Heart right ventricle (tissue), 16 donors: Measurements from ENCODE around the gene NOL7. TPM values are rescaled to one million over a fixed set of nuclear protein-coding genes. Genes with fewer than 3 reads are reported as not detected.

Experiments used
- ATAC-seq, 8 donors: fragments of 200-7000 bp; cut with Tn5 transposase; one replicate each; pipeline ENCODE4 v1.9.1; 2020; ENCODE audit warnings: mild to moderate bottlenecking in 8 of 8, moderate library complexity in 8 of 8, moderate number of reproducible peaks in 1 of 8
- DNase-seq, 2 donors: peaks; one replicate each; pipeline ENCODE4 v3.0.0-alpha.2; 2020
- H3K27ac ChIP-seq, 10 donors: fragments of 200-600 bp; sonication (generic) in 2 of 10; one replicate each; pipeline versions ENCODE4 v1.5.0 to v1.8.0; 2020 to 2022; ENCODE audit warnings: mild to moderate bottlenecking in 3 of 10
- H3K27me3 ChIP-seq, 7 donors: fragments of 200-600 bp; one replicate each; pipeline ENCODE4 v1.8.0; 2021 to 2022; ENCODE audit warnings: mild to moderate bottlenecking in 2 of 7
- H3K36me3 ChIP-seq, 9 donors: fragments of 200-600 bp; sonication (generic) in 1 of 9; one replicate each; pipeline versions ENCODE4 v1.5.0 to v1.8.0; 2020 to 2022; ENCODE audit warnings: mild to moderate bottlenecking in 2 of 9
- H3K4me1 ChIP-seq, 9 donors: fragments of 200-600 bp; sonication (generic) in 1 of 9; one replicate each; pipeline versions ENCODE4 v1.5.0 to v1.8.0; 2020 to 2022; ENCODE audit warnings: mild to moderate bottlenecking in 4 of 9
- H3K4me3 ChIP-seq, 10 donors: fragments of 200-600 bp; sonication (generic) in 2 of 10; one replicate each; pipeline versions ENCODE4 v1.5.0 to v1.8.0; 2020 to 2022; ENCODE audit warnings: mild to moderate bottlenecking in 7 of 10, moderate library complexity in 2 of 10
- H3K9me3 ChIP-seq, 11 donors: fragments of 200-600 bp in 10 of 11; sonication (generic) in 2 of 11; one replicate each; pipeline versions ENCODE4 v1.5.0 to v1.8.0; 2013 to 2022; ENCODE audit warnings: mild to moderate bottlenecking in 2 of 11, control low read depth in 1 of 11, moderate library complexity in 1 of 11
- CTCF ChIP-seq, 9 donors: fragments of 200-600 bp; sonication (generic) in 2 of 9; IDR thresholded peaks; one replicate each; pipeline versions ENCODE4 v1.5.0 to v1.8.0; 2021 to 2022; ENCODE audit warnings: antibody characterized with exemption in 9 of 9, mild to moderate bottlenecking in 5 of 9, moderate library complexity in 1 of 9
- WGBS, 2 donors: extraction: QIAGEN DNeasy Blood & Tissue Kit; methylation state at CpG; one replicate each; pipeline ENCODE4 v1.1.7; 2013; ENCODE audit warnings: inconsistent platforms in 1 of 2; 5-methylcytosine and 5-hydroxymethylcytosine counted together
- intact Hi-C, 10 donors: fragments of 100-400 bp; cut with DNase I; formaldehyde crosslinking; loops; one replicate each; pipeline versions ENCODE4 v1.11.1 to v1.14.2; 2022
- polyA plus RNA-seq, 2 donors: library from polyadenylated mRNA; stranded (reverse); fragments of 200-250 nt; gene quantifications; one replicate each; pipeline ENCODE4 v1.2.3, GENCODE V29; 2013
- total RNA-seq, 10 donors: library from RNA; stranded (reverse); fragmentation: NEBNext Ultra II Directional in 3 of 10; extraction: Animal tissue kit (Norgen Biotek cat#: 25700) in 3 of 10; gene quantifications; one replicate each; pipeline versions ENCODE4 v1.2.1 to v1.2.4, GENCODE V29; 2021 to 2023
- donor health status: Arrhythmogenic right ventricular cardiomyopathy.
- donor health status: ischemic (EF 13 %, LVEDD 7.1; RV severe dilation, severe dysfunction).
- donor health status: healthy with polysubstance abuse.
- donor health status: DM: no; HTN: yes; CAD: no.
- donor health status: DM: no; HTN: no; CAD: no.
- donor health status: ischemic (EF 25% LVEDD 6.9; RV normal size, moderate dysfunction).
- donor health status: ischemic (EF 25% LVEDD 5.7; RV mildly dilated, moderate dysfunction).
- donor health status: healthy.
- donor health status: DM: yes; HTN: yes; CAD: no.
- donor health status: Ischemic cardiomyopathy.
- donor health status: ischemic (EF 35%, LVEDD 5.7; RV mildly dilated, moderate dysfunction).
- donor health status: nonischemic (EF 11% LVEDD 7.7; RV severe dilation, severe dysfunction).
- donor health status: DM: yes; HTN: yes; CAD: no.
- donor health status: PGD.
- donor health status: ischemic (EF 29% LVEDD 5.4; RV normal size, mild dysfunction).
- donor health status: nonischemic (EF 23%, LVEDD 6.1; RV moderate dilation, normal function).

Gene NOL7
- total and polyA plus RNA-seq, 12 donors: 41.5 to 112 (median 46.8) TPM

GRCh38 chr6:13629459-13630116 lies 14.5 kb downstream of the NOL7 start:
- H3K36me3 ChIP-seq: peaks cover 0 to 96% (median 13%) of the 10 kb centered on the region in 9 donors
- H3K4me3 ChIP-seq: no peak overlapping the region
- H3K4me1 ChIP-seq: peaks cover 0 to 11% (median 0%) of the 10 kb centered on the region in 9 donors
- no peaks in the 10 kb centered on the region for H3K9me3 ChIP-seq
- no peak overlapping the region for H3K27ac ChIP-seq
- no peak for TF ChIP-seq CTCF (IDR thresholded peaks at IDR 0.05)
- no peaks in the 10 kb centered on the region for H3K27me3 ChIP-seq
- intact Hi-C loops: loop anchor here in 4 of 10 donors (5.0 to 10.0 kb wide), 4 partner anchors 58 to 83 kb away; partner anchors contain the start of gene RANBP9 (in 1 of the 4)
- WGBS, 2 donors: 63 to 69% methylated on average over 4 of the region's 4 CpGs
- ATAC-seq (no peak), DNase-seq (no peak)

GRCh38 chr6:13630499-13630898 lies 15.4 kb downstream of the NOL7 start:
- no peak overlapping the region for H3K4me3 ChIP-seq
- ATAC-seq: no peak

GRCh38 chr6:13633343-13633742 lies 18.2 kb downstream of the NOL7 start:
- no peak overlapping the region for H3K27ac ChIP-seq
- no peaks in the 10 kb centered on the region for H3K9me3 ChIP-seq
- peaks cover 0 to 80% (median 22%) of the 10 kb centered on the region in 9 donors for H3K36me3 ChIP-seq
- H3K4me1 ChIP-seq: peaks cover 0 to 26% (median 8%) of the 10 kb centered on the region in 9 donors
- WGBS, 2 donors: 98% methylated on average over 2 of the region's 2 CpGs
- intact Hi-C loops: loop anchor here in 1 of 10 donors (5.0 kb wide), 1 partner anchor 54 kb away; no protein-coding TSS in a partner anchor
- no peak overlapping the region for H3K4me3 ChIP-seq
- no peak for TF ChIP-seq CTCF (IDR thresholded peaks at IDR 0.05)
- no peaks in the 10 kb centered on the region for H3K27me3 ChIP-seq
- ATAC-seq (no peak), DNase-seq (no peak)

More at GRCh38 chr6:13630499-13630898, 15.4 kb downstream of the NOL7 start:
- H3K27me3 ChIP-seq: no peaks in the 10 kb centered on the region
- peaks cover 0 to 11% (median 0%) of the 10 kb centered on the region in 9 donors for H3K4me1 ChIP-seq
- intact Hi-C loops: loop anchor here in 1 of 10 donors (5.0 kb wide), 1 partner anchor 57 kb away; no protein-coding TSS in a partner anchor
- H3K9me3 ChIP-seq: no peaks in the 10 kb centered on the region
- TF ChIP-seq CTCF (IDR thresholded peaks at IDR 0.05): no peak
- peaks cover 0 to 88% (median 8%) of the 10 kb centered on the region in 9 donors for H3K36me3 ChIP-seq
- no peak overlapping the region for H3K27ac ChIP-seq
- WGBS, 2 donors: 95 to 97% methylated on average over 1 of the region's 1 CpG
- no peak for DNase-seq

- no peaks in the 10 kb centered on the region for H3K27me3 ChIP-seq
- no peak for TF ChIP-seq CTCF (IDR thresholded peaks at IDR 0.05)
Observed at GRCh38 chr6:13635948-13636658, 21.0 kb downstream of the NOL7 start.

More at GRCh38 chr6:13635948-13636658, 21.0 kb downstream of the NOL7 start:
- WGBS, 2 donors: 73 to 78% methylated on average over 4 of the region's 4 CpGs
- ATAC-seq (peak in 1 of 8 donors; percentile 65), DNase-seq (no peak)
- Histone ChIP-seq H3K9me3 (no peaks in the 10 kb centered on the region), H3K36me3 (peaks cover 0 to 79% (median 37%) of the 10 kb centered on the region in 9 donors), H3K4me3 (no peak overlapping the region), H3K27ac (peak overlapping the region in 2 of 10 donors; percentile 48 to 58), H3K4me1 (peaks cover 0 to 26% (median 8%) of the 10 kb centered on the region in 9 donors)
- intact Hi-C loops: loop anchor here in 1 of 10 donors (5.0 kb wide), 1 partner anchor 71 kb away; no protein-coding TSS in a partner anchor
